HG02852 (cell line): ENCODE data around the gene CD200.

Experiments
- ATAC-seq: cut with Tn5 transposase; IDR thresholded peaks from one replicate; pipeline ENCODE4 v1.9.1; 2021; ENCODE audit warnings: mild to moderate bottlenecking, moderate library complexity; ENCODE audit not compliant: unreplicated experiment

Gene CD200

DNA sequence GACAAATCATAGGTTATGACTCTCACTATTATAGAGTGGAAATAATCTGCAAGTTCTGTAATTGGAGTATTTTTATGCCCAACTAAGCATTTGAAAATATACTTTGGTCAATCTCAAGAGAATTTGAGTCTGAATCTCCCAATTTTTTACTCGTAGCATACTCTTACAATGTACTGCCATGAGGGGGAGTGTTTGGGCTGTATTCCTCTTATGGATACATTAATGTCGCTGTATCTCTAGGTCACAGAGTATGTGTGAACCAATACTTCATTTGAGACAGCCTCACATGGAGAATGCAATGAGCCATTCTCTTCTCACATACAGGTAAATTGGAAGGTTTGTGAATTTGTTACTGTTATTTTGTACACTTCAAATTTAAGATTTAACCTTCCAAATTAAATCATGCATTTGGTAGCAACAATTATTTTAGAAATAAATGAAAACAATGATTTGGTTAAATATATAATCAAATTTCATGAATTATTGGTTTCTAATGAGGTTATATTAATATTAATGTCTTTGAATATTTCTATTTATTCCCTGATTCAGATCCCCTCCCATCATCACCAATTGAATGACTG is 5.5 kb upstream of the CD200 start:
- ATAC-seq, result peak; percentile 98

- ATAC-seq, result no peak
Measured at GRCh38 chr3:112331851-112332250, 1.1 kb upstream of the CD200 start.

GRCh38 chr3:112333381-112334317 is 693 bp downstream of the CD200 start:
- ATAC-seq, result peak; percentile 47

- no peak for ATAC-seq
Measured at GRCh38 chr3:112334691-112335433, 1.9 kb downstream of the CD200 start.

DNA sequence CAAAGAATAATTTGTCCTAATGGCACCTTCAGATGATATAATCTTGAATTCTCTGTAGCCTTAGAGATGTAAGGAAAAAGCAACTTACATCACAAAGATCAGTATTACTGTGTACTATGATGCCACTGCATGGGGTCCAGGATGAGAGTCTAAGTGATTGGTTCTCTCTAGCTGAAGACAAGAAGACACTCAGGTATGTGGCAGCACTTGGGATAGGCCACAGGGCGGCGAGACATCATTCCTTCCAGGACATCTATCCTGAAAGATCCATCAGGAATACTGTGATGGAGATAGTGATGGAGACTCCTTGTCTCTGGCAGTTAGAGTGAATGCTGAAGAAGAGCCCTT is 2.5 kb downstream of the CD200 start:
- ATAC-seq, result no peak

- no peak for ATAC-seq
Measured at GRCh38 chr3:112338021-112338726, 5.2 kb downstream of the CD200 start.

GRCh38 chr3:112338727-112339056 is 5.7 kb downstream of the CD200 start:
- ATAC-seq, result no peak

GRCh38 chr3:112339134-112339533 is 6.2 kb downstream of the CD200 start:
- no peak for ATAC-seq

DNA sequence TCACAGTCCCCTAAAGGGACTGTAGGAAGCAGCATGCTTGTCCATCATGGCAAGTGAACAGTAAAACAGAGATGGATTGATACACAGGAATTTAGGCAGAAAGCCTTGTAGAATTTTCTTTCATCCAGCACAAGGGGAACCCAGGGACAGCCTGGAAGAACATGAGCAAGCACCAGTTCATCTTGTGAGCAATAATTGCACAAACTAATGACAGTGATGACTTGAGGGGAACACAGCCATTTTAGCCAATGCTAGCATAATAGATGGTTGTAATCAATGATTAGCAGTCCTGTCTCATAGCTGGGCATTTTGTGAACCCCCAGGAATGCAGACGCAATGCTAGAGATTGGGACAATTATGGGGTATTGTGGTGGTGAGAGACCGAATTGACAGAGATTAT is 6.7 kb downstream of the CD200 start:
- ATAC-seq, result no peak

DNA sequence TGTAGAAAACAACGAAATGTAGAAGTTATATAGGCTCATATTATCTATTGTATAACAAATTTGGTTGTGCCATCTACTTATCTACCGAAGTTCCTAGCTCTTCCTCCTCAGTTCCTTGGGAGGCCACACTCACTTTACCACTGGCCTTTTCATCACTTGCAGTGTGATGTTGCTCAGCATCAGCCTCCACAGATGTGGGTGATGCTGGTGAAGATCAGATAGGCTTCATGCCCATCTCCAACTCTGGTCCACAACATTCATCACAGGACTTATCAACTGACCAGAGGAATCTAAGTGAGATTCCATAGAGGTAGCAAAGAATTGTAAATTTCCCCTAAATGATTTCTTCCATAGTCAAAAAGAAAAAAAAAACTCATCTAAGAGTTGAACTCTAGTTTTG is 8.4 kb downstream of the CD200 start:
- no peak for ATAC-seq

DNA sequence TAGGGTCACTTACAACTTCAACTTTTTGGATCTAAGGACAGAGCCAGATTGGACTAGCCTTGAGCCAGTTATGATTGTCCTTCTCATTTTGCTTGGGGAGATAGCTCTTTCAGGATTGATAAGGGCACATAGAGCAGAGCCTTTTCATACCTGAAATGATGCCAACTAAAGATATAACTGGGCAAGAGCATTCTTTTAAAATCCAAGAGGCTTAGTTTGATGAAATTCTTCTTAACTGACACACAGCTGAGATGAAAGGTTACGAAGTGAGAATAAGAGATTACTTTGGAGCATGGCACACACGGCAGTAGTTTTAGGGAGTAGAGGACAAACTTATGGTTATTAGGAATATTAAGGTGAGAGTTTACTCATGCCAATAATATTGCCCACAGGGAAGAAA is 12.7 kb downstream of the CD200 start:
- no peak for ATAC-seq

DNA sequence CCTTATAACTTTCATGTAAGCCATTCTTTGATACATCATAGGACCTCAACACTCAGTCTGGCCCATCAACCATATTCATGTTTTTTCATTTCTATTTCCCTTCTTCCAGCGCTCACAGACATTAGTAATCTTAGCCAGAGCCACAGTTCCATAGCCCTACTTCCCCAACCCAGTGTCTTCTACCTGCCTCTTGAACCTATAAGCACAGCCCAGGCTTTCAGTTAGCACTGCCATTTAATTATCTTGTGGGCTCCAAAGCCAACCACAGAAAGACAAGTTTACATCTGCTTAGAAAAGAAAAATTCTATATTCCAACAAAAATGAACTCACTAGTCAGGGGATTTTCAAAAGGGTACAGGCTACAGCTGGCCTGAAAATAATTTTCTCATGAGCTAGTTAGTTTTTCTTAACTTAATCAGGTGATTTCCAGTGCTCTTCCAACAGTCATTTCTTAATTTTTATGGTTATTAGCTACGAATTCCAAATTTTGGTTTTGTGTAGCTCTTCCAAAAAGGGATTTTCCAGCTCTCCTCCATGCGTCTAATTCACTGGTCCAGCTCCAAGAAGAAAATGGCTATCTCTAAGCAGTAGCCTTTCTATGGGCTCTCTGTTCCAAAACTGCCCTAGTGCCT is 13.7 kb downstream of the CD200 start:
- ATAC-seq, result no peak

GRCh38 chr3:112348943-112349342 is 16.0 kb downstream of the CD200 start:
- no peak for ATAC-seq

DNA sequence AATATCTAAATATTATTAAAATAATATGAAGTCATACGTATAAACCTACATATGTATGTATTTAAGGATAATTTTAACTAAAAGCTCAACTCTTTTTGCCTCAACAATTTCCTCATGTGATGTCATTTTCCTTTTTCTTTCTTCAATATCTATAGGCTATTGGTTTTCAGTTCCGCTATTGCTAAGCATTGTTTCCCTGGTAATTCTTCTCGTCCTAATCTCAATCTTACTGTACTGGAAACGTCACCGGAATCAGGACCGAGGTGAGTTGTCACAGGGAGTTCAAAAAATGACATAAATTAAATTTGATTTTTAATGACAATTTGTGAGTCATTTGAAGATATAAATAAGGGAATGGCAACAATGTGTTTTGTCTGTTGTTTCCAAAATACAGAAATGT is 16.6 kb downstream of the CD200 start:
- ATAC-seq, result no peak

DNA sequence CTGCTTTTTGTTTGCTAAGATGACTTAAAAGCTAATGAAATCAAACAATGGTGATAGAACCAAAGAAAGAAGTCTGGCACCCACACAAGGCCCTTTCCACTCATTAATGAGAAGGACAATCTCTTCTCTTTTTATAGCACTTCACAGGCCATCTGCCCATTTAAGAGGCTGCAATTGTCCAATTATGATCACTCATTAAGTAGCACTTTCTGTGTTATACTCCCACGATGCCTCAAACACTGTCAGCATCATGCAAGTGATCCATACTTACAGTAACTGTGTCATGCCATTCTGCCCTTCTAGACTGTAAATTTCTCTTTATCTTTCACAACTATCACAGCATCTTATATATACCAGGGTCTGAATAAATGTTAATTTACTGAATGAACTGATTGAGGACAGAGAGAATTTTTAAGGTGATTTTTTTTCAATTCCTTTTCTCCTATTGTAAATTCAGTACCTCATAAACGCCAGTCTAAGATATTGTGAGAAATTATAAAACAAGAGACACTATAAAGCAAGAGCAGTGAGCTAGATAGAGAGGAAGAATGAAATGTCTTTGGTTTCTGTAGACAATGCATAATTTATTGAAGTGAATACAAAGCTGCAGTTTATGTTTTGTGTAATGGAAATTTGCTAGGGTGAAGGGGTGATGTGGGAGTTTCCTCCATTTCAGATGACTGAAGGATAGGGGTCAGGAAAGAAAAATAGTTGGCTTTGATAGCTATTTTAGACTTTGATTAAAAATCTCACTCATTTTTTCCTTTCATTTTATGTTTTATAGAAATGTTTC is 17.3 kb downstream of the CD200 start:
- no peak for ATAC-seq

GRCh38 chr3:112351036-112351435 is 18.1 kb downstream of the CD200 start:
- ATAC-seq, result no peak

DNA sequence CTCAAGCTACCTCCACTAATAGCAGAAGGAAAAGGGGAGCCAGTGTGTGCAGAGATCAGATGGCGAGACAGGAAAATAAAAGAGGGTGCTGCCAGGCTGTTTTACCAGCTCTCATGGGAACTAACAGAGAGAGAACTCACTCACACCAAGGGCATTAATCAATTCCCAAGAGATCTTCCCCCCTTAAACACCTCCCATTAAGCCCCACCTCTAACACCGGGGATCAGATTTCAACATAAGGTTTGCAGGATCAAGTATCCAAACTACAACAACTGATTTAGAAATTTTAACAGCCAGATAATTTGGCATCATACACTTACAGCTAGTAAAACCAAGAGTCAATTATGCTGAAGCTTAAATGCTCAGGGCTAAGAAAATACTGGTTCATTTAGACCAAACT is 18.9 kb downstream of the CD200 start:
- ATAC-seq, result no peak

DNA sequence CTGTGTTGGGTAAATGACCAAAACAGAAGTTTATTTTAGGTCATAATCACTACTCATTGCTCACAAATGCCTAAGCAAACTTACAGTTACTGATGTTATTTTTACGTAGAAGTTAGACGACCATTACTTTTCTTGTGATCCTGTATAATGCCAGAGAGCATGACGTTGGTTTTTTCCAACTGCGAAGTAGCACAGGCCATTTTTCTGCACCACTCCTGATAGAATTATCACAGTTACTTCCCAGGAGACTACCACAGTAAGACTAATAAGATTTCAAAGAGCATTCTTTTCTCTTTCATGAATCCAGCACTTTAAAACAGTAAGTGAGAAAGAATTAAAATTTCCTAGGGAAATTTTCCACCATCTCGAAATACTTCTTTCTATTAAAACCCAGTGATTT is 19.8 kb downstream of the CD200 start:
- no peak for ATAC-seq

GRCh38 chr3:112353365-112353764 is 20.4 kb downstream of the CD200 start:
- no peak for ATAC-seq

DNA sequence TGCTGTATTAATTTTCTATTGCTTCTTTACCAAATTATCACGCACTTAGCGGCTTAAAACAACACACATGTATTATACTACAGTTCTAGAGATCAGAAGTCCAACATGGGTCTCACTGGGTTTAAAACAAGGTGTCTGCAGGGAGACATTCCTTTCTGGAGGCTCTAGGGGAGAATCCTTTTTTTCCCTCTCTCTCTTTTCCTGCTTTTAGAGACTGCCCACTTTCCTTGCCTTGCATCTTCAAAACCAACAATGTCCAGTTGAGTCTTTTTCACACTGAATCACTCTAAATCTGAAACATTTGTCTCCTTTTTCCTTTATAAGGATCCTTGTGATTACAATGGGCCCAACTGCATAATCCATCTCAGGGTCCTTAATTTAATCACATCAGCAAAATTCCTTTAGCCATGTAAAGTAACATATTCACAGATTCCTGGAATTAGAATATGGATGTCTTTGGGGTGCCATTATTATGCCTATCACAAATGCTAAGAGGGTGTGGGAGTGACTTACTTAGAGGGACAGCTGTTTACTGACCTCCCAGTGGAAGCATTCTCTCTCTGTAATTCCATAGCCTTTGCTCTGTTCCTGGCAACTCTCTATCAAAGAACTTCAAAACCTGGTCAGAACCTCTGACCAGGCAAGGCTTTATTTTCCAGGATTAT is 21.8 kb downstream of the CD200 start:
- ATAC-seq, result no peak
